Activated naive CD4-positive, alpha-beta T cell treated with anti-CD3 and anti-CD28 coated beads, Interleukin-2, amount 50 U/mL, for 16 hours (primary cell): Measurements from ENCODE around the gene SAMM50.

Experiments
- DNase-seq: peaks from one replicate; pipeline ENCODE4 v3.0.0-alpha.2; 2020

SAMM50 gene

DNA sequence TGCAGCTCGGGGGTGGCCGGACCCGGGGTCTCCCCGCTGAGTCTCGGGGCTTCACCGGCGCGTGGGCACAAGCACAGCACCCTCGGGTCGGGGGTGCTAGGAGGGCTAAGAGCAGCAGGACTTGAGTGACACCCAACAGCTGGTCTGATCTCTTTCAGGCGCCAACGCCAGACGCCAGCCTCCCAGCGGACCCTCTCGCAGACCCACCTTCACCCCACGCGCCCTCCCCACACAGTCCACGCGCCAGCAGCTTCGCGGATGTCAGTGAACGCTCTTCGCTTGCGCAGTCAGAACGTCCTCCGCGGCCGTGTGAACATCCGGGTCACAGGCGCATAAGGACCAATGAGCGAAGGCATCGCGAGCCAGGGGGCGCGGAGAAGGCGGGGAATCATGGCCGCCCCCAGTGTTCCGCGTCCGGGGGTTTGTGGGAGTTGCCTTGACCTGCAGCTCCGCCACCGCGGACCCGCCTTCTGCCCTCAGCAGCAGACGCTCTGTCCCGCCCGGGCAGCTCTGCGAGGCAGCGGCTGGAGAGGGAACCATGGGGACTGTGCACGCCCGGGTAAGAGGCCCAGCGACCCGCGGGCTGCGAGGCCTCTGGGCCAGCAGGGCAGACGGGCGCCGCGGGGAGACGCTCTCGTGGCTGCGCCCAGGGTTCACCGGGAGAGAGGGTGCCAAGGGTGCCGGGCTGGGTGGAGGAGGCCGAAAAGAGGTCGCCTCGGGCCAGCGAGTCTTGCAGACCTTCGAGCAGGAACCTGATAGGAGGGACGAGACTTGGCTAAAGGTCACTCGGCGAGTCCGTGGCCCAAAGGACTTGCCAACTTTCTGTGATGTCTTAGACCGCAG lies at the start of gene SAMM50:
SAMM50 (plus strand) TSS at position 403 of the 843 bp plus-strand sequence; CDS start at position 539, 136 bp downstream.
- DNase-seq: peak; percentile 89

DNA sequence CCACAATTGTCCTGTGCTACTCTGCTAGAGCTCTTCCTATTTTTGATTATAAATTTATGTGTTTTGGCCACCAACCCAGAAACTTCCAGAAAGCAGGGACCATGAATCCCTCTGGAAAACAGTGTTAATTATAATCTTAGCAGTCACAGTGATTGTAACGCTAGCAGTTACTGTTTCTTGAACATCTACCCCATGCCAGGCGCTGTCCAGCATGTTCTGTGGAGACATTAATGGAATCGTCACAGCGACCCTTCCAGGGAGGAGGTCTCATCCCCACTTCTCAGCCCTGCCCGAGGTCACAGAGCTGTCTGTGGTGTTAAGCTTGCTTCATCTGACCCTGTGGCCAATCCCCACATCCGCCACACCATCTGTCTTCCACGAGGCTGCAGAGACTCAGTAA lies 49.6 kb upstream of the SAMM50 start:
- no peak for DNase-seq

DNA sequence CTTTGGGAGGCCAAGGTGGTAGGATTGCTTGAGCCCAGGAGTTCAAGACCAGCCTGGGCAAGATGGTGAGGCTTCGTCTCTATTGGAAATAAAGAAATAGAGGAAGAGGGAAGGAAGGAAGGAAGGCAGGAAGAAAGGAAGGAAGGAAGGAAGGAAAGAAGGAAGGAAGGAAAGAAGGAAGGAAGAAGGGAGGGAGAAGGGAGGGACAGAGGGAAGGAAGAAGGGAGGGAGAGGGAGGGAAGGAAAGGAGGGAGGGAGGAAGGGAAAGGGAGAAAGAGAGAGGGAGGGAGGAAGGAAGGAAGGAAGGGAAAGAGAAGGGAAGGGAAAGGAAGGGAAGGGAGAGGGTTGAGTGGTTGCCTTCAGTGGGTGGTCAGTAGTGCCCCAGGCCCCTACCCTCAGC lies 45.5 kb upstream of the SAMM50 start:
- no peak for DNase-seq

DNA sequence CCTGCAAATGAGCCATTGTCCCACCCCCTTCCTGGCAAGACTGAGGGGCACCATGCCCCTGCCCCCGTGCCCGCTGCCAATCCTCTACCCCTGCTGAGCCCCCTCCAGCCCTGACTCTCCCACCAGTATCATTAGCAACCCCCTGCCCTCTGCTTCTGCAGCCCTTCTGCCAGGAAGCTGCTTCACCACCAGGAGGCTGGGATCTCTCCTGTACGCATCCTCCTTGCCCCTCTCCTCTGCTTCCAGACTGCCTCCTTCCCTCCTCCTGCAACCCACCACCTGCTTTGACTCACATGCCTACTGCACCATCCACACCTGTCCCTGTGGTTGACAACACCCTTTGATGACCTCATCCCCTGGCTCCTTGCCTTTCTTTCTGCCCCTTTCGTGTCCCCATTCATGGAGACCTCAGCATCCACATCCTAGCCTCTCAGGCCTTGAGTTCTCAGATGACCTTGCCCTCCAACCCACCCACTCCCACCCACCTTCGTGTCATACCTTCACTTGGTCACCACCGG lies 45.0 kb upstream of the SAMM50 start:
- DNase-seq: no peak

DNA sequence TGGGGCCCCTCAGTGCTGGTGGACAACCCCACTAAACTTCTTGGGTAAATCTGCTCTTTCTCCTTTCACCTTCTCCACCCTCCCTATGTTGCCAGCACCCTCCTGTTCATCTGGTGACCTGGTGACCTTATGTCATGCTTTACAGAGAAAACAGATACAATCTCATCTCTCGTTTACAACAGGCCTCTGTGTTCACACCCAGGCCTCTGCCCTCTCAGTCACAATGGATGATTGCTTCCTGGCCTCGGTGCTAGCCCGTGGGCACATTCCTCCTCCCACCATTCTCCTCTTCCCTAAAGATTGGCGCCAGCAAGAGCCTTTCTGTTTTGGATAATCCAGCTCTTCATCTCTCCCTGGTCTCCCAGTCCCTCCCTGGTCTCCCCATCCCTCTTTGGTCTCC lies 43.9 kb upstream of the SAMM50 start:
- no peak for DNase-seq

DNA sequence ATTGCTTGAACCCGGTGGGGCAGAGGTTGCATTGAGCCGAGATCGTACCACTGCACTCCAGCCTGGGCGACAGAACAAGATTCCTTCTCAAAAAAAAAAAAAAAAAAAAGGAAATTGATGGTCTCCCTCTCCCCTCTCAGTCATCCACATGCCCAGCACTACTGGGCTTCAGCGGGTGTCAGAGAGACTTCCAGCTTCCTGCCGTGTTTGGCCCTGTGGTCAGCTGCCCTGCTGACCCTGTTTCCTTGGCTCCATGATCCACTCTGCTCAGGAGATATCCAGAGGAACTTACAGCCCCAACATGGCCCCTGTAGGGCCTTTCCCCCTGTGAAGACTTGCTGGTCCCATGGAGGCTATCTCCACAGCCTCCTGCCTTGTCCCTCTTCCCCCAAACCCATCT lies 37.7 kb upstream of the SAMM50 start:
- no peak for DNase-seq

DNA sequence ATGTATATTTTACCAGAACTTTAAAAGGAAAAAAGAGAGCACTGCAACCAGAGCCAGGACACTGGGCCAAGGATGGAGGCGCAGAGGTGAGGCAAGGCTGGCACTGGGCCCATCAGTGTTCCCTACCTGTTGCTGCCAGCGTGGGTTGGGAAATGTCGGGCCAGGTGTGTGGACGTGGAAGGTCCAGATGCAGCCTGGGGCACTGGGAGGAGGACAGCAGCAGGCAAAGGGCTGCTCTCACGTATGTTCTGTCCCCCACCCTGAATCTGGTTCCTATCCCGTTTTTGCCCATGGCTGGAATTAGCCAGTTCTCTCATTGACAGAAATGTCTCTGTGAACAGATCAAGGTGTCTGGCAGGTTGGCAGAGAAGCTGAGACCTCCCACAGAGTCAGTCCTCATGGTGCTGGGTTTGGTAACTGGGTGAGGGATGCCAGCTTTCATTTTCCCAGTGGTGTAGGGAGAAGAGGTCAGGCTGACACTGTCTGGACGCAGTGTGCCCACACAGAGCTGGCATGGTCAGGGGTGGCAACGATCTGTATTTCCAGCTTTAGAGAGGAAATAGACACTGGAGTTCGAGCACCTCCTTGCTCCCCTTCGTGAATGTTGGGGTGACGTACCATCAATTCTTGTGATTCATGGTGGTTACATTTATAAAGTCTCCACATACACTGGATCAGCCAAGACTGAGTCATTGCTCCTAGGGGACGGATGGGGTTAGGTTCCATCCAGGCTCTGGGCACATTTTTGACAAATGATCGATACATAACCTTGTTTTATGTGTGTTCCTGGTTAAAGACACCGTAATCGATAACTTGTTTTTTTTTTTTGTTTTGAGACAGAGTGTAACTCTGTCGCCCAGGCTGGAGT lies 35.9 kb upstream of the SAMM50 start:
- DNase-seq: no peak

DNA sequence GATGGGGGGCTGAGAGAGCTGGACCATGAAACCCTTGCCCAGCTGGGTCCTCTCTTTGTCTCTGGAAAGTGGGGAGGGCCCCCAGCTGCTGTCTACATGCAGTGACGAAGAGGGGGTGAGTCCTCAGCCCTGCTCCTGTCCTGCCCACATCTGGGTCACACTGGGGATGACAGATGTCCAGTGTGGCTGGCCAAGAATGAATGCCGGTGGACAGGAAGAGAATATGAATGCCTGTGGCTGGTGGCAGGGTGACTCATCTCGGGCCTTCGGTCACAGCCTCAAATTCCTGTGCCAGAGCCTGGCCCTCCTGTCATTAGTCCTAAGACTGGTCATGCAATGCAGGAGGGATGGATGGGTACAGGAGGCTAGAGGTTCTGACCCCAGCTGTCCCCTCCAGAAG lies 33.9 kb upstream of the SAMM50 start:
- DNase-seq: no peak

DNA sequence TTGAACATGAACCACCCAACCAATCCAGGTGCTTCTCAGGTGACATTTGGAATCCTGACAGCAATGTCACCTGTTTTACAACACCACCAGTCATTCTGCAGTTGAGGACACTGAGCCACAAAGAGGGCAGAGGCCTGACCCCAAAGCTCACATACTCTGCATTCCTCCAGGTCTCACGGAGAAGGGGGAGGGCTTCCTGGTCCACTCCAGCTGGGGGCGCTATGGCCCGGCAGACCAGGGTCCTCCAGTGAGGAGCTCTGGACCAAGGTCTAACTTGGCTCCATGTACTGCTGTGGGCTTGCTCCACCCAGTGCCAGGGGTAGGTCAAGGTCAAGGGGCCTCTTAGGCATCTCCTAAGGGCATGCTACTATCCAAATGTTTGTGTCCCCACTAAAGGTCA lies 33.1 kb upstream of the SAMM50 start:
- DNase-seq: no peak

DNA sequence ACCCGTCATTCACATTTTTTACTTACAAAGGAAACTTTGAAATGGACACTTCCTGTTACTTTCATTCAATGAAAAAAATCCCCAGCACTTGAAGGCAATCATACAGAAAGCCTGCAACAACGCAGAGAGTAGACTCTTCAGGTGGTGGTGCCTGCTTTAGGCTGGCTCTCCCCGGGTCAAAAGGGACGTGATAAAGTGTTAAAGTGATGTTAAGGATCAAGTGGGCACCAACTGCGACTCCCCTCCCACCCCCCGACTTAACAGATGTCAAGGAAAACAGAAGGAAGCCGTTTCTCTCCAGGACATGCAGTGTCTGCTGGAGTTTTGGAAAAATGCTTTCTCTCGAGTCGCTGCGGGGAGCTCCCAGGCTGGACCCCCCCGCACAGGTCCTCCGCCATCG lies 32.1 kb upstream of the SAMM50 start:
- no peak for DNase-seq

DNA sequence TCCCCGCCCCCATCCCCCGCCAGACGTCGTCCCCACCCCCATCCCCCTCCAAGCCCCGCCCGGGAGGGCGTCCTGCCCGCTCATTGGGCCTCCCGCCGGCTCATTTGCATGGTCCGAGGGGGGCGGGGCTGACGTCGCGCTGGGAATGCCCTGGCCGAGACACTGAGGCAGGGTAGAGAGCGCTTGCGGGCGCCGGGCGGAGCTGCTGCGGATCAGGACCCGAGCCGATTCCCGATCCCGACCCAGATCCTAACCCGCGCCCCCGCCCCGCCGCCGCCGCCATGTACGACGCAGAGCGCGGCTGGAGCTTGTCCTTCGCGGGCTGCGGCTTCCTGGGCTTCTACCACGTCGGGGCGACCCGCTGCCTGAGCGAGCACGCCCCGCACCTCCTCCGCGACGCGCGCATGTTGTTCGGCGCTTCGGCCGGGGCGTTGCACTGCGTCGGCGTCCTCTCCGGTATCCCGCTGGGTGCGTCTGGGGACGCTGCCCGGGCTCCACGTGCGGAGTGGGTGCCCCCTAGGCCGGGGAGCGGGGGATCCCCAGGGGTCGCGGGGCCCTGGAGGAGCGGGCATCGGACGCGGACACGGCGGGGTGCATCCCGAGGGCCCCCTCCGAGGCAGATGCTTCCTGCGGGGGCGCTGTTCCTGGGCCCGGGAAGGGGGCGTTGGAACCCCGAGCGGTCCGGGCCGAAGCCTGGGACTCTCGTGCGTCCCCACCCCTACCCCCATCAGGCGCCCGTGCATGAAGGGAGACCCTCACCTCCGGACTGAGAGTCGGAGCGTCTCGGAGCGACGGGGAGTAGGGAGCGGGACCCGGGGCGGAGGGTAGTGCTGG lies 31.4 kb upstream of the SAMM50 start, which contains the start of gene PNPLA3:
PNPLA3 (plus strand) TSS at position 175 of the 834 bp plus-strand sequence; CDS start at position 282, 107 bp downstream.
- DNase-seq: peak; percentile 83

DNA sequence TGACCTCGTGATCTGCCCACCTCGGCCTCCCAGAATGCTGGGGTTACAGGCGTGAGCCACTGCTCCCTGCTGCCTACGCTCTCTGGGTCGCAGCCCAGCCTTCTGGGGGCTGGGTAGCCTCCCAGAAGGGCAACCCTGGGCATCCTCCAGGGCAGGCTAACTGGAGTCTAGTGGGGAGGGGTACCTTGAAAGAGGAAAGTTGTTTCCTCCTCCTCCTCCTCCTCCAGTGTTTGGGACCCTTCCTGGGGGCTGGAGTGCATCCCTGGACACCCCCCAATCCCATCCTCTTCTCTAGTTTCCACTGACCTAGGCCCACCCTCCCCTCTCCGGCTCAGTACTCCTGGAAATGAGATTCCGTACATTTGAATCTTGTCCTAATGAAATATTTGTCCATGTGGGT lies 30.4 kb upstream of the SAMM50 start:
- DNase-seq: no peak

DNA sequence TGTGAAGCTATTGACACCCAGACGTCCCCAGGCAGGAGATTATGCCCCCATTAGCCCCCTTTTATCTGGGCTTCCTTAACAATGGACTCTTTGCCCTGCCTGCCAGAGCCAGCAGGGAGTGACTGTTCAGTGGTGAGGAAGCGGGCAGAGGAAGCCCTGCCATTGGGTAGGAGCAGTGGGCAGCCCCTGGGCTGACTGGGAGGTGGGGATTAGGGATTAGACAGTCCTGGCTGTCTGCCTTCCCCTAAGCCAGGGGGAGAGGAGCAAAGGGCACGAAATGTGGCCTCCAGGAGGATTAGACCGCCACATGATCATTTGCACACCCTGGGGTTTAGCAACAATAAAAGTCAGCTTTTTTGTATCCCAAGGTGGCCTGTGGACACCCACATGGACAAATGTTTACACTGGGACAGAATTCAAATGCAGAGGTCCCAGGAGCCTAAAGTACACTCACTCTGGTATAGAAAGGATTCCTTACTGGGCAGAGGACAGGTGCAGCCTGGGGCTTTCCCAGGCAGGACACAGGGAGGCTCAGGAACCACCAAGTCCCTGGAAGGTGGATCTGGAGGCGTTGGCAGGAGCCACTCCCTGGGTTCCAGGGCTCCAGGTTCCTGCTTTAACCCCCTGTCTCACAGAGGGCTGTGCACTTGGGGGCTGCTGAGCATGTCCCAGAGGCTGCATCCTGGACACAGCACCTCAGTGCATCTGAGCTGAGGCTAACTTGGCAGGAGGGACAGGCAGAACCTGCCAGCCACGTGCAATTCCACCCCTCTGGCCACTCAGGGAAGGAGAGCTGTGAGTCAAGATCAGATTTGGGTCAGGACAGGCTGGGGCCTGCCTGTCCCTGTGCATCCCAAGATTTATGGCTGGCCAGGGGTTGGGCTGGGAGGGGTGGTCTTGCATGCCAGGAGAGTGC lies 29.6 kb upstream of the SAMM50 start:
- no peak for DNase-seq

DNA sequence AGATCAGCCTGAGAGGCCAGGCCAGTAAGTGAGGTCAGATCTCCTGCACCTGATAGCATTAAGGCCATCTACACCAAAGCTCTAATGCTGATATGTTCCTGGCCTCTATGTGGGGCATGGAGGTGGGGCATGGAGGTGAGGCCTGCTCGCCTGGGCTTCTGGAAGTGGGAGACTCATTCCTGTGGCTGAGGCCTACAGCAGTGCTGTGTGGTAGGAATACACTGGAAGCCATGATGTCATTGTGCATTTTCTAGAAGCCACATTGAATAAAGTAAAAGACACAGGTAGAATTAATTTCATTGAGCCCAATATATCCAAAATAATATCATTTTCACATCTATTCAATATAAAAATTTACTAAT lies 28.9 kb upstream of the SAMM50 start:
- DNase-seq: no peak

DNA sequence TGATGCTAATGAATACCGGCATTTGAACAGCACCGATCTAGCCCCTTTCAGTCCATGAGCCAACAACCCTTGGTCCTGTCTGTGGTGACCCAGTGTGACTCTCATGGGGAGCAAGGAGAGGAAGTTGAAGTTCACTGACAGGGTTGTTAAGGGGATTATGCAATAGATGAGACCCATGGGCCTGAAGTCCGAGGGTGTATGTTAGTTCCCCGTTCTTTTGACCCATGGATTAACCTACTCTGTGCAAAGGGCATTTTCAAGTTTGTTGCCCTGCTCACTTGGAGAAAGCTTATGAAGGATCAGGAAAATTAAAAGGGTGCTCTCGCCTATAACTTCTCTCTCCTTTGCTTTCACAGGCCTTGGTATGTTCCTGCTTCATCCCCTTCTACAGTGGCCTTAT lies 26.8 kb upstream of the SAMM50 start:
- DNase-seq: no peak

DNA sequence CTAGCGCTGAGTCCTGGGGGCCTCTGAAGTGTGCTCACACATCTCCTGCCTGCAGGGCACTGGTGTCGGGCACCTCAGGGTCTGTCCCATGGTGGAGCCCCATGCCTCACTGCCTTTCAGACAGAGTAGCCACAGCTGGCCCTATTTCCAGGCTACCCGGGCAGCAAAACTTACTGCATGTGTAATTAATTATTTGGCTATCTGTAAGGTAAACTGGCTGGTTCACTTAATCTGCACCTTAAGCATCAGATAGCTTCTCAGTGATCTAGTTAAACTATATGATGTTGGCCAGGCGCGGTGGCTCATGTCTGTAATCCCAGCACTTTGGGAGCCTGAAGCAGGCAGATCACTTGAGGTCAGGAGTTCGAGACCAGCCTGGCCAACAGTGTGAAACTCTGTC lies 26.3 kb upstream of the SAMM50 start:
- DNase-seq: no peak

DNA sequence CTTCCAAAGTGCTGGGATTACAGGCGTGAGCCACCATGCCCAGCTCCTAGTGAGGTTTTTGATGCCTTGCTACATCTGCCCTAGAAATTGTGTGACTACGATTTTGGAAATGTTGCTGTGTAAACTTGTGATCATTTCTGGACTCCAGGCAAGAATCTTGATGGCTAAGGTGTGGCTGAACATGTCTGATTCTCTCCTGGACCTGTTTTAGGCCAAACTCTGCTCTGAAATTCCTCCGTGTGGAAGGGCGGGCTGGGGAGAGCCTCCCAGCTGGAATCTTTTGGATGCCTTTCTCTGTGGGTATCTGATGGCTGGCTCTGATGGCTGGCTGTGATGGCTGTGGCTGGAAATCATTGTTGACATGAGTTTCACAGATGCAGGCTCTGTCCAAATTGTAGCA lies 23.5 kb upstream of the SAMM50 start:
- no peak for DNase-seq

DNA sequence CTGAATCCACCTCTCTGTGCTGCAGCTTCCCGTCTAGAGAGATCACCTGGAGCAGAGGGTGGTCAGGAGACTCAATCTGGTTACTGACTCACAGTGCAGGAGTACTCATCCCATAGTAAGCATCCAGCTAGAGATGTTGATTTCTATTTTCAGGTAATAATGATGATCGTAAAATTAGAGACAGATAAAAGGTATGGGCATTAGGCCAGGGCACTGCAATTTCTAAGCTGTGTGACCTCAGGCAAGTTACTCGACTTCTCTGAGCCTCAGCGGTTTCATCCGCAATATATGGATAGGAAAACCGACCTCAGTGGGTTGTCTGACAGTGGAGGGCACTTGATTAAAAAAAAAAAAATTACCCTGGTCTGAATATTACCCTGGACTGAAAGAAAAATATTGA lies 13.8 kb upstream of the SAMM50 start:
- DNase-seq: no peak

DNA sequence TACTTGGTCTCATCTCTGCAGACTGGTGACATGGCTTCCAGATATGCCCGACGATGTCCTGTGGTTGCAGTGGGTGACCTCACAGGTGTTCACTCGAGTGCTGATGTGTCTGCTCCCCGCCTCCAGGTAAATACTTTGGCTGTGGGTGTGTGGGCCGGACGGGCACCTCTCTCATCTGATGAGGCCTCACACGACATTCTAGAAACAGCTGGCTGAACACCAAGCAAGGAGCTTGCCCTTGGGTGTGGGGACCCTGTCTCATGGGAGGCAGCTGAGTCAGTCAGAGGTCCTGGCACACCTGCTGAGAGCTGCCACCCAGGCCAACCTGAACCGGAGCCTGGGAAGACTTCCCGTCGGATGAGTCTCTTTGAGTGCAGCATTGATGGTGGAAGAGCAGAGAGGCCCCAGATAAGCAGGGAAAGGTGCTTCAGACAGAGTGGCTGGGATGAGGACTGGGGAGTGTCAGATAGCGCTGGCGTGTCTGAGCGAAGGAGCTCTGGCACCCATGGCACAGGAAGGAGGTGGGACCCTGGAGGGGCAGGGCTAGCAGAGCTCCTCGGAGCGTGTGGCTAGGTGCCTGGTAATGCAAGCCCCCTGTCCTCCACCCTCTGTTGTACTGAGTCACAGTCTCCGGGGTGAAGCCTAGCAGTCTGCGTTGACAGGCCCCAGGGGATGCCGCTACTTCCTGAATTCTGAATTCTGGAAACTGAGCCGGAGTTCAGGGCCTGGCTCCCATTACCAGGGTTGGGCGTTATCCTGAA lies 10.4 kb upstream of the SAMM50 start:
- DNase-seq: no peak

DNA sequence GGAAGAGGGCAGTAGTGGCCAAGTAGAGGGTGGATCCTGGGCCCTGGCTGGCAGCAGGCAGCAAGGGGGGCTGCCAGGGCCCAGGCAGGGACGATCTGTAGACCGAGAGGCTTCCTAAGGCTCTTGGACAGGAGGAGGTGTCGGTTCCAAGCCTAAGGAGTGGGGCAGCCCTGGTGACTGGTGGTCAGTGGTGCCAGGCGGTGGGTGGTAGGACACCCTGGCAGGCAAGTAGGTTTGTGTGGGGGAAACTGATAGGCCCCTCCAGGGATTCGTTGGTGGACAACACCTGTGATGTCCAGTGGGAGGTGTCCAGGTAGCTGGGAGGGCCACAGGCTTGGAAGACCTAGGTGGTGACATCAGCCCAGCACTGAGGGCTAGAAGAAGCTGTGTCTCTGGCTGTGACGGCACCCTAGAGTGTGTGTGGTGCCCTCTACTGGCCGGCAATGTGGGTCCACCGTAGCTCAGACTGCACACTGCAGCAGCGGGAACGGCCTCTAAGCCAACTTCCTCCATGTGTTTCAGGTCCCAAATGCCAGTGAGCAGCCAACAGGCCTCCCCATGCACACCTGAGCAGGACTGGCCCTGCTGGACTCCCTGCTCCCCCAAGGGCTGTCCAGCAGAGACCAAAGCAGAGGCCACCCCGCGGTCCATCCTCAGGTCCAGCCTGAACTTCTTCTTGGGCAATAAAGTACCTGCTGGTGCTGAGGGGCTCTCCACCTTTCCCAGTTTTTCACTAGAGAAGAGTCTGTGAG lies 9.4 kb upstream of the SAMM50 start:
- peak; percentile 71 for DNase-seq

DNA sequence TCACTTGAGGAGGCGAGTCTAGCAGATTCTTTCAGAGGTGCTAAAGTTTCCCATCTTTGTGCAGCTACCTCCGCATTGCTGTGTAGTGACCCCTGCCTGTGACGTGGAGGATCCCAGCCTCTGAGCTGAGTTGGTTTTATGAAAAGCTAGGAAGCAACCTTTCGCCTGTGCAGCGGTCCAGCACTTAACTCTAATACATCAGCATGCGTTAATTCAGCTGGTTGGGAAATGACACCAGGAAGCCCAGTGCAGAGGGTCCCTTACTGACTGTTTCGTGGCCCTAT lies 8.9 kb upstream of the SAMM50 start:
- DNase-seq: no peak
